Naive B cell (primary cell): Measurements from ENCODE around the gene CEMIP. TPM values are rescaled to one million over a fixed set of nuclear protein-coding genes. Genes with fewer than 3 reads are reported as not detected.

Experiments used
- ATAC-seq, 2 donors: fragments of 150-1000 bp; cut with Tn5 transposase; 2 replicates each; pipeline ENCODE4 v1.10.0; 2021; ENCODE audit warnings: low read depth in 2 of 2, mild to moderate bottlenecking in 2 of 2, moderate library complexity in 2 of 2
- DNase-seq: peaks from one replicate; pipeline ENCODE4 v3.0.0; 2022
- H3K27ac Mint-ChIP-seq, 6 donors: one replicate each; pipeline ENCODE4 v1.8.0; 2020 to 2022; ENCODE audit warnings: mild to moderate bottlenecking in 6 of 6, mixed read lengths in 6 of 6, moderate library complexity in 5 of 6, inconsistent platforms in 2 of 6
- H3K27me3 Mint-ChIP-seq, 3 donors: one replicate each; pipeline ENCODE4 v1.8.0; 2021 to 2022; ENCODE audit warnings: mixed read lengths in 3 of 3, mild to moderate bottlenecking in 1 of 3
- H3K36me3 Mint-ChIP-seq, 2 donors: one replicate each; pipeline ENCODE4 v1.8.0; 2020 to 2022; ENCODE audit warnings: mixed read lengths in 2 of 2, inconsistent platforms in 1 of 2, mild to moderate bottlenecking in 1 of 2
- H3K4me1 Mint-ChIP-seq, 3 donors: one replicate each; pipeline ENCODE4 v1.8.0; 2020 to 2022; ENCODE audit warnings: mixed read lengths in 3 of 3, inconsistent platforms in 1 of 3, mild to moderate bottlenecking in 1 of 3, moderate library complexity in 1 of 3
- H3K4me3 Mint-ChIP-seq, 8 donors: one replicate each; pipeline ENCODE4 v1.8.0; 2020 to 2022; ENCODE audit warnings: mild to moderate bottlenecking in 8 of 8, mixed read lengths in 8 of 8, moderate library complexity in 8 of 8, inconsistent platforms in 2 of 8
- H3K9me3 Mint-ChIP-seq, 7 donors: one replicate each; pipeline ENCODE4 v1.8.0; 2020 to 2022; ENCODE audit warnings: mixed read lengths in 7 of 7, mild to moderate bottlenecking in 5 of 7, inconsistent platforms in 2 of 7, moderate library complexity in 1 of 7
- polyA plus RNA-seq, 6 donors: library from polyadenylated mRNA; unstranded; fragments of 300-500 nt; fragmentation: Illumina TruSeq; gene quantifications; one replicate each; pipeline ENCODE4 v1.2.3, GENCODE V29; 2021; ENCODE audit warnings: low read depth in 6 of 6

CEMIP gene
- polyA plus RNA-seq, 6 donors from 2014 or later, result 0.03 to 0.12 (median 0.05) TPM; not detected in 3

GRCh38 chr15:80766275-80766674 is 12.9 kb upstream of the CEMIP start:
- Mint-ChIP-seq H3K27ac (no peak overlapping the region), H3K36me3 (no peaks in the 10 kb centered on the region), H3K4me3 (no peak overlapping the region), H3K4me1 (no peaks in the 10 kb centered on the region), H3K27me3 (peaks cover 0 to under 1% (median 0%) of the 10 kb centered on the region in 3 donors), H3K9me3 (peaks cover 0 to 2% (median 0%) of the 10 kb centered on the region in 7 donors)
- no peak for ATAC-seq
- no peak for DNase-seq

- no peaks in the 10 kb centered on the region for H3K36me3 Mint-ChIP-seq
- H3K27ac Mint-ChIP-seq, result peak overlapping the region in 1 of 6 donors; percentile 2
- no peak overlapping the region for H3K4me3 Mint-ChIP-seq
- no peaks in the 10 kb centered on the region for H3K9me3 Mint-ChIP-seq
- ATAC-seq, result no peak
- H3K27me3 Mint-ChIP-seq, result peaks cover 0 to 9% (median 0%) of the 10 kb centered on the region in 3 donors
- no peaks in the 10 kb centered on the region for H3K4me1 Mint-ChIP-seq
- DNase-seq, result no peak
Measured at GRCh38 chr15:80768158-80768557, 11.0 kb upstream of the CEMIP start.

DNA sequence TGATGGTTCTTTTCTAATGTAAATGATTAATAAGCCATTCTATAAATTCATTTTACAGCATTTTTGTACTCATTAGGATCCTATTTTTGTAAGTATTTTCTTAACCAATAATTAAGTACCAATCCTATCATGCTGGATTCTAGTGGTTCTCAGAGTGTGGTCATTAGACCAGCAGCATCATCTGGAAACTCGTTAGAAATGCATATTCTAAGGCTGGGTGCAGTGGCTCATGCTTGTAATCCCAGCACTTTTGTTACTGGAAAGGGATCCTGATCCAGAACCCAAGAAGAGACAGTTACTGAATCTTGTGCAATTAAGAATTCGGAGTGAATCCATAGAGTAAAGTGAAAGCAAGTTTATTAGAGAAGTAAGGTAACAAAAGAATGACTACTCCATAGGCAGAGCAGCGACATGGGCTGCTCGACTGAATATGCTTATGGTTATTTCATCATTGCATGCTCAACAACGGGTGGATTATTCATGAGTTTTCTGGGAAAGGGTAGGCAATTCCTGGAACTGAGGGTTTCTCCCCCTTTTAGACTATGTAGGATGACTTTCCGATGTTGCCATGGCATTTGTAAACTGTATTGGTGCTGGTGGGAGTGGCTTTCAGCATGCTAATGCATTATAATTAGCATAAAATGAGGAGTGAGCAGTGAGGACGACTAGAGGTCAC is 9.9 kb upstream of the CEMIP start:
- H3K4me1 Mint-ChIP-seq, result no peaks in the 10 kb centered on the region
- no peaks in the 10 kb centered on the region for H3K9me3 Mint-ChIP-seq
- no peaks in the 10 kb centered on the region for H3K36me3 Mint-ChIP-seq
- peaks cover 4 to 15% (median 8%) of the 10 kb centered on the region in 3 donors for H3K27me3 Mint-ChIP-seq
- DNase-seq, result no peak
- no peak overlapping the region for H3K4me3 Mint-ChIP-seq
- no peak for ATAC-seq
- H3K27ac Mint-ChIP-seq, result peak overlapping the region in 1 of 6 donors; percentile 11

GRCh38 chr15:80769829-80770705 is 9.1 kb upstream of the CEMIP start:
- DNase-seq, result no peak
- peaks cover 4 to 15% (median 8%) of the 10 kb centered on the region in 3 donors for H3K27me3 Mint-ChIP-seq
- peak overlapping the region in 1 of 6 donors; percentile 22 for H3K27ac Mint-ChIP-seq
- H3K4me3 Mint-ChIP-seq, result no peak overlapping the region
- H3K9me3 Mint-ChIP-seq, result no peaks in the 10 kb centered on the region
- ATAC-seq, result no peak
- H3K36me3 Mint-ChIP-seq, result no peaks in the 10 kb centered on the region
- H3K4me1 Mint-ChIP-seq, result no peaks in the 10 kb centered on the region

- H3K27me3 Mint-ChIP-seq, result peaks cover 6 to 24% (median 17%) of the 10 kb centered on the region in 3 donors
- no peaks in the 10 kb centered on the region for H3K36me3 Mint-ChIP-seq
- no peaks in the 10 kb centered on the region for H3K4me1 Mint-ChIP-seq
- no peaks in the 10 kb centered on the region for H3K9me3 Mint-ChIP-seq
- no peak overlapping the region for H3K4me3 Mint-ChIP-seq
- DNase-seq (no peak), ATAC-seq (no peak)
- H3K27ac Mint-ChIP-seq, result no peak overlapping the region
Measured at GRCh38 chr15:80773122-80773551, 6.0 kb upstream of the CEMIP start.

GRCh38 chr15:80773792-80774352 is 5.3 kb upstream of the CEMIP start:
- no peaks in the 10 kb centered on the region for H3K4me1 Mint-ChIP-seq
- peaks cover 11 to 29% (median 21%) of the 10 kb centered on the region in 3 donors for H3K27me3 Mint-ChIP-seq
- ATAC-seq (no peak), DNase-seq (no peak)
- no peaks in the 10 kb centered on the region for H3K9me3 Mint-ChIP-seq
- no peaks in the 10 kb centered on the region for H3K36me3 Mint-ChIP-seq
- no peak overlapping the region for H3K27ac Mint-ChIP-seq
- no peak overlapping the region for H3K4me3 Mint-ChIP-seq

- Mint-ChIP-seq H3K9me3 (no peaks in the 10 kb centered on the region), H3K27me3 (peaks cover 11 to 31% (median 24%) of the 10 kb centered on the region in 3 donors), H3K4me3 (no peak overlapping the region), H3K4me1 (peaks cover 0 to 1% (median under 1%) of the 10 kb centered on the region in 3 donors), H3K36me3 (no peaks in the 10 kb centered on the region), H3K27ac (no peak overlapping the region)
- DNase-seq, result no peak
- ATAC-seq, result no peak
Measured at GRCh38 chr15:80774486-80774885, 4.7 kb upstream of the CEMIP start.

GRCh38 chr15:80775338-80775737 is 3.8 kb upstream of the CEMIP start:
- Mint-ChIP-seq H3K4me3 (no peak overlapping the region), H3K27ac (peak overlapping the region in 1 of 6 donors; percentile 20), H3K36me3 (no peaks in the 10 kb centered on the region), H3K4me1 (peaks cover 8 to 10% (median 8%) of the 10 kb centered on the region in 3 donors), H3K9me3 (no peaks in the 10 kb centered on the region), H3K27me3 (peaks cover 11 to 40% (median 33%) of the 10 kb centered on the region in 3 donors)
- ATAC-seq (no peak), DNase-seq (no peak)

DNA sequence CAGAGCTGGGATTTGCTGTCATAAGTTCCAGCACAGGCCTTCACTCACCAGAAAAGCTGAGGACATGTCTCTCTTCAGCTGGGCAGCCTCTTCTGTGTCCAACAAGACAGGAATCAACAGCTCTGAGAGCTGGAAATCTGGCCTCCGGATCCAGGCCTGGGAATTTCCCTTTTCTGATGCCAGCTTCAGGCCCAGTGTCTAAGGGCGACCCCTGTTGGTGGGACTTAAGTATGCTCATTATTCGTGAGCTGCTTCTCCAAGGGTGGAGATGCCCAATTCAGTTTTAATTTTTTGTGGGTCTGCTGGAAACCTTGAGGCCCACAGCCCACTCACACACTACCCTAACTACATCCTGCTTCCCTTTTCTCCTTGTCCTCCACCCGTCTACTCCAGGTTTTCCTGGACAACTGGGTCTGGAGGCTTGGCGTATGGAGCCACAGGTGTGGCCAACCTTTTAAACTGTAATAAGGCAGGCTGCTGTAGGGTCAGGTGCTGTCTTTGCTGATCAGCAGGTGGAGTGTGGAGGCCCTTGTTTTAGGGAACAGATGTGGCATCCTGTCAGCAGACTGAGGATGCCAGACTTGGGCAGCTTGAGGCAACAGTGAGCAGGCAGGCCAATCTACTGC is 2.6 kb upstream of the CEMIP start:
- H3K4me1 Mint-ChIP-seq, result peaks cover 8 to 11% (median 9%) of the 10 kb centered on the region in 3 donors
- H3K4me3 Mint-ChIP-seq, result no peak overlapping the region
- H3K27me3 Mint-ChIP-seq, result peaks cover 11 to 43% (median 34%) of the 10 kb centered on the region in 3 donors
- DNase-seq, result peak; percentile 42
- no peaks in the 10 kb centered on the region for H3K9me3 Mint-ChIP-seq
- ATAC-seq, result peak in 1 of 2 donors; percentile 54
- no peaks in the 10 kb centered on the region for H3K36me3 Mint-ChIP-seq
- H3K27ac Mint-ChIP-seq, result no peak overlapping the region

DNA sequence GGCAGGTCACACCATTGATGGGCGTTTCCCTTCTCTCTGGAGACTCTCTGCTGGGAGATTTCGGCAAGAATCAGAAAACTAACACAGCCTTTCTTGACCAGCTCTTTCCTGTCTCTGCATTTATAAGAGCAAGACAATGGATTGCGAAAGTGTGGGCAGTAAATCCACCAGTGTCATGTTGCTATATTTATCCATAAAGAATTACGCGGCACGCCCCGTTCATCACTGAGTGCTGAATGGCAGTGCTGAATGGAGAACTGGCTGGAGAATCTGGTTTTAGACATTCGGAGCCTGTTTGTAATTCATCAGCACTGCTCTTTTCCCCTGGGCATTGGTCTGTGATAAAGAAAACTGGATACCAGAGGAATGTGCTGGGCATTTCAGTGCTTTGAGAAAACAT is 2.0 kb upstream of the CEMIP start:
- H3K27ac Mint-ChIP-seq, result no peak overlapping the region
- no peaks in the 10 kb centered on the region for H3K9me3 Mint-ChIP-seq
- H3K4me3 Mint-ChIP-seq, result no peak overlapping the region
- H3K36me3 Mint-ChIP-seq, result no peaks in the 10 kb centered on the region
- H3K4me1 Mint-ChIP-seq, result peaks cover 8 to 11% (median 9%) of the 10 kb centered on the region in 3 donors
- no peak for ATAC-seq
- H3K27me3 Mint-ChIP-seq, result peaks cover 17 to 40% (median 37%) of the 10 kb centered on the region in 3 donors
- DNase-seq, result no peak

- ATAC-seq, result no peak
- H3K27me3 Mint-ChIP-seq, result peaks cover 18 to 42% (median 37%) of the 10 kb centered on the region in 3 donors
Measured at GRCh38 chr15:80777826-80778620, 1.1 kb upstream of the CEMIP start.

GRCh38 chr15:80778621-80778963 is 578 bp upstream of the CEMIP start:
- Mint-ChIP-seq H3K36me3 (no peaks in the 10 kb centered on the region), H3K4me3 (peak overlapping the region in 2 of 8 donors; percentile 8 to 28), H3K27me3 (peaks cover 17 to 39% (median 35%) of the 10 kb centered on the region in 3 donors), H3K9me3 (no peaks in the 10 kb centered on the region), H3K27ac (no peak overlapping the region), H3K4me1 (peaks cover 8 to 11% (median 9%) of the 10 kb centered on the region in 3 donors)
- DNase-seq, result no peak
- no peak for ATAC-seq

More at GRCh38 chr15:80777826-80778620, 1.1 kb upstream of the CEMIP start:
- Mint-ChIP-seq H3K4me1 (peaks cover 8 to 11% (median 9%) of the 10 kb centered on the region in 3 donors), H3K27ac (no peak overlapping the region), H3K4me3 (peak overlapping the region in 2 of 8 donors; percentile 49 to 59), H3K36me3 (no peaks in the 10 kb centered on the region), H3K9me3 (no peaks in the 10 kb centered on the region)
- DNase-seq, result no peak
